Measurements from ENCODE around the gene DEFB114. TPM values are rescaled to one million over a fixed set of nuclear protein-coding genes. Genes with fewer than 3 reads are reported as not detected.
"Not testable (repeated sequence)": the region's sequence is repeated elsewhere in the genome, so short reads cannot be mapped to it uniquely, and the experiment has no call there.

DEFB114 gene
- total RNA-seq, 1 donor from 2014 or later = not detected

DNA sequence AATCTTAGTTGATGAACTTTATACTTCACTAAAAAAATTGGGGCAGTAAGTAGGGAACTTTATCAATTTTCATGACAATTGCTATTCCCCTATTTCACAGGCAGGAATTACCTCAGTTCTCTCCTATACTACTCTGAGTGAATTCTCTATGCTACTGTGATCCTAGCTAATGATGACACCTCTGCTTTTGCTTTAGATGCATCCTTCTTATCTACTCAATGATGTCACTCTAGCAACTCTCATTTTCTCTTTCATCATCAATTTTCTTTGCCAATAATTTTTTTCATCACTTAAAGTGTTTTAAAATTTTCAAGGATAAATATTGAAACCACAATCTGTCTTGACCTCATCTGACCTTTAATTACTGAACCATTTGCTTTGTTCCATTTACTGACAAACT, 8.1 kb downstream of the DEFB114 start:
- no peak for DNase-seq (ENCODE audit: extremely low spot score, unreplicated experiment)
- no peaks in the 10 kb centered on the region for H3K27me3 Mint-ChIP-seq (ENCODE audit: unreplicated experiment)
- H3K4me3 Mint-ChIP-seq (ENCODE audit: unreplicated experiment) = no peak overlapping the region
- TF ChIP-seq, protein P1, sequence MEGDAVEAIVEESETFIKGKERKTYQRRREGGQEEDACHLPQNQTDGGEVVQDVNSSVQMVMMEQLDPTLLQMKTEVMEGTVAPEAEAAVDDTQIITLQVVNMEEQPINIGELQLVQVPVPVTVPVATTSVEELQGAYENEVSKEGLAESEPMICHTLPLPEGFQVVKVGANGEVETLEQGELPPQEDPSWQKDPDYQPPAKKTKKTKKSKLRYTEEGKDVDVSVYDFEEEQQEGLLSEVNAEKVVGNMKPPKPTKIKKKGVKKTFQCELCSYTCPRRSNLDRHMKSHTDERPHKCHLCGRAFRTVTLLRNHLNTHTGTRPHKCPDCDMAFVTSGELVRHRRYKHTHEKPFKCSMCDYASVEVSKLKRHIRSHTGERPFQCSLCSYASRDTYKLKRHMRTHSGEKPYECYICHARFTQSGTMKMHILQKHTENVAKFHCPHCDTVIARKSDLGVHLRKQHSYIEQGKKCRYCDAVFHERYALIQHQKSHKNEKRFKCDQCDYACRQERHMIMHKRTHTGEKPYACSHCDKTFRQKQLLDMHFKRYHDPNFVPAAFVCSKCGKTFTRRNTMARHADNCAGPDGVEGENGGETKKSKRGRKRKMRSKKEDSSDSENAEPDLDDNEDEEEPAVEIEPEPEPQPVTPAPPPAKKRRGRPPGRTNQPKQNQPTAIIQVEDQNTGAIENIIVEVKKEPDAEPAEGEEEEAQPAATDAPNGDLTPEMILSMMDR (IDR thresholded peaks at IDR 0.05) = no peak
- H3K36me3 Mint-ChIP-seq (ENCODE audit: unreplicated experiment) = no peaks in the 10 kb centered on the region
- no peak overlapping the region for H3K27ac Mint-ChIP-seq (ENCODE audit: unreplicated experiment)
- no peaks in the 10 kb centered on the region for H3K4me1 Mint-ChIP-seq (ENCODE audit: unreplicated experiment)
- H3K9me3 Mint-ChIP-seq (ENCODE audit: unreplicated experiment) = no peaks in the 10 kb centered on the region

DNA sequence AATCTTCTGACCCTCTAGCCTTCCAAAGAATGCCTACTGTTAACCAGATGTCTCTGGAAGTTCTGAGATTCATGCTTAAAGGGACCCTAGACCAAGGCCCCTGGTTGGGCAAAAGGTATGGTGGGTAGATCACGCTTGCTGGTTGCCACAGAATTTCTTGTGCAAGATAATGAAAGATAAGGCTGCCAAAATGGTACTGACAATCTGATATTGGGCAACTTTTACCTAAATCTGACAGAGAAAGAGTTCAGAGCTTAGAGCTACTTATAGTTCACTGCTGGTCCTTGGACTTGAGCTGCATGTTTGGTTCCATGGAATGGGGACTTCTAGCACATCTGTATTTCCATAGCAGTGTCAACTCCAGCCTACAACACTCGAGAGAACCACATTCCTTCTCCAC, 12.0 kb downstream of the DEFB114 start:
- H3K4me3 Mint-ChIP-seq (ENCODE audit: unreplicated experiment) = no peak overlapping the region

DNA sequence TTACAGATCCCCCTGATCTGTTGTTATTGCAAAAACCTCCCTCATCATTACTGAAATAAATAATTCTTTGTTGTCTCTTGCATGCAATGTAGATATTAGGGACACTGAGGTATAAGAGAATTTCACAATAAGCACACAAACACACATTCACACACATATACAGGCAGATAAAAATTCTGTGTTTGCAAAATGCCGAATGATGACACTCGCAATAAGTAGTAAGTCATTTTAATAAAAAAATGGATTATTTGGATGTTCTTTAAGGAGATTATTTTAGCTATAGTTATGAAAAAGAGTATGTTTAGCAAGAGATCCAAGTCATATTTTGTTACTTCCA, 13.6 kb downstream of the DEFB114 start:
- Mint-ChIP-seq H3K27me3 (ENCODE audit: unreplicated experiment) (no peaks in the 10 kb centered on the region), H3K27ac (ENCODE audit: unreplicated experiment) (no peak overlapping the region), H3K4me1 (ENCODE audit: unreplicated experiment) (no peaks in the 10 kb centered on the region), H3K4me3 (ENCODE audit: unreplicated experiment) (no peak overlapping the region), H3K9me3 (ENCODE audit: unreplicated experiment) (no peaks in the 10 kb centered on the region), H3K36me3 (ENCODE audit: unreplicated experiment) (no peaks in the 10 kb centered on the region)
- DNase-seq (ENCODE audit: extremely low spot score, unreplicated experiment) = no peak
- TF ChIP-seq, protein P1 (IDR thresholded peaks at IDR 0.05) = no peak

More for the DNA sequence above, 12.0 kb downstream of the DEFB114 start:
- TF ChIP-seq, protein P1 (IDR thresholded peaks at IDR 0.05) = no peak
- no peak overlapping the region for H3K27ac Mint-ChIP-seq (ENCODE audit: unreplicated experiment)
- DNase-seq (ENCODE audit: extremely low spot score, unreplicated experiment) = no peak
- no peaks in the 10 kb centered on the region for H3K27me3 Mint-ChIP-seq (ENCODE audit: unreplicated experiment)
- H3K4me1 Mint-ChIP-seq (ENCODE audit: unreplicated experiment) = no peaks in the 10 kb centered on the region
- H3K36me3 Mint-ChIP-seq (ENCODE audit: unreplicated experiment) = no peaks in the 10 kb centered on the region
- H3K9me3 Mint-ChIP-seq (ENCODE audit: unreplicated experiment) = no peaks in the 10 kb centered on the region

DNA sequence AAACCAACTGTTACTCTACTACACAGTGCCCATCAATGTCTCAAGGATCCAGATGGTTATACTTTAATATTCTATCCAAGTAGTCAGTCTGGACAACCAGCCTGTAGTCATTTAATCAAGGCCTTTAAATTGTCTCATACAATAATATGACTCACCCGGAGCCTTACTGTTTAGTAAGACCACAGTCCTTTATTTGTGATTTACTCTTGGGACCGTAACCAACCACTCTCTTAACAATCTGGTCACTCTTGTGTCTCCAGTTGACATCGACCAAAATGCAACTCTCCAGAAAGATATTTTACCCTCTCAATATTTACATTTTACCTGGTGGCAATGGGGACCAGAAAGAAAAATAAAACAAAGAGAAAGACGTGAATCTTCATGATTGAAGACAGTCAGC, 14.9 kb downstream of the DEFB114 start:
- TF ChIP-seq, protein P1 (IDR thresholded peaks at IDR 0.05) = no peak
- Mint-ChIP-seq H3K27me3 (ENCODE audit: unreplicated experiment) (no peaks in the 10 kb centered on the region), H3K9me3 (ENCODE audit: unreplicated experiment) (no peaks in the 10 kb centered on the region), H3K36me3 (ENCODE audit: unreplicated experiment) (no peaks in the 10 kb centered on the region), H3K4me1 (ENCODE audit: unreplicated experiment) (no peaks in the 10 kb centered on the region), H3K27ac (ENCODE audit: unreplicated experiment) (no peak overlapping the region), H3K4me3 (ENCODE audit: unreplicated experiment) (no peak overlapping the region)
- DNase-seq (ENCODE audit: extremely low spot score, unreplicated experiment) = no peak

DNA sequence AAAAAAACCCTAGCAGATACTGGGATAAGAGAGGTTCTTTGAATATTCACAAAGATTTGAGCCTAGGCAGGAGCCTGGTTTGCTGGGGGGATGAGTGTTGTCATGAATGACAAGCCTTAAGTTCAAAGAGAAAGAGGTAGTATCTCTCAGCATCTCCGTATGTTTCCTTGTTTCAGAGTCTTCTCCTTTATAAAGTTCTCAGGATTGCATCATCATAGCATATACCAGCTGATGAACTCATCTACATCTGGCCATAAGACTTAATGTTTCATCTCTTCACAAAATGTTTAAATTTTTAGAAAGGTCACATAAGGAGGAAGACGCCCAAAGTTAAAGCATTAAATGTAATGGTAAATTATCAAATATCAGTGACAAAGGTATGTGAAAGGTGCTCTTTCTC, 17.1 kb downstream of the DEFB114 start:
- H3K27me3 Mint-ChIP-seq (ENCODE audit: unreplicated experiment) = no peaks in the 10 kb centered on the region
- H3K36me3 Mint-ChIP-seq (ENCODE audit: unreplicated experiment) = no peaks in the 10 kb centered on the region
- H3K27ac Mint-ChIP-seq (ENCODE audit: unreplicated experiment) = no peak overlapping the region
- no peaks in the 10 kb centered on the region for H3K9me3 Mint-ChIP-seq (ENCODE audit: unreplicated experiment)
- H3K4me3 Mint-ChIP-seq (ENCODE audit: unreplicated experiment) = no peak overlapping the region
- TF ChIP-seq, protein P1 (IDR thresholded peaks at IDR 0.05) = no peak
- no peaks in the 10 kb centered on the region for H3K4me1 Mint-ChIP-seq (ENCODE audit: unreplicated experiment)
- DNase-seq (ENCODE audit: extremely low spot score, unreplicated experiment) = no peak

DNA sequence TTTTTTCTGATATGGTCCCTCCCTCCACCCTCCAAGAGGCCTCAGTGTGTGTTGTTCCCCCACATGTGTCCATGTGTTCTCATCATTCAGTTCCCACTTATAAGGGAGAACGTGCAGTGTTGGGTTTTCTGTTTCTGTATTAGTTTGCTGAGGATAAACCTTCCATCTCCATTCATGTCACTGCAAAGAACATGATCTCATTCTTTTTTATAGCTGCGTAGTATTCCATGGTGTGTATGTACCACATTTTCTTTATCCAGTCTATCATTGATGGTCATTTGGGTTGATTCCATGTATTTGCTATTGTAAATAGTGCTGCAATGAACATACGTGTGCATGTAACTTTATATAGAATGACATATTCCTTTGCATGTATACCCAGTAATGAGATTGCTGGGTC, 19.9 kb downstream of the DEFB114 start:
- H3K4me1 Mint-ChIP-seq (ENCODE audit: unreplicated experiment); H3K9me3 Mint-ChIP-seq (ENCODE audit: unreplicated experiment): not testable (repeated sequence)

More for the DNA sequence above, 19.9 kb downstream of the DEFB114 start:
- not testable (repeated sequence) for H3K27ac Mint-ChIP-seq (ENCODE audit: unreplicated experiment); H3K27me3 Mint-ChIP-seq (ENCODE audit: unreplicated experiment); H3K4me3 Mint-ChIP-seq (ENCODE audit: unreplicated experiment); DNase-seq (ENCODE audit: extremely low spot score, unreplicated experiment); H3K36me3 Mint-ChIP-seq (ENCODE audit: unreplicated experiment)

Measured in osteocyte (in vitro differentiated cells).